CD4-positive, alpha-beta T cell treated with Interleukin-17A for 4 hours (primary cell): ENCODE data around the gene TRAFD1.

Experiments used
- DNase-seq: peaks from one replicate; pipeline ENCODE4 v3.0.0-alpha.2; 2020; ENCODE audit warnings: mixed read lengths

Gene TRAFD1

DNA sequence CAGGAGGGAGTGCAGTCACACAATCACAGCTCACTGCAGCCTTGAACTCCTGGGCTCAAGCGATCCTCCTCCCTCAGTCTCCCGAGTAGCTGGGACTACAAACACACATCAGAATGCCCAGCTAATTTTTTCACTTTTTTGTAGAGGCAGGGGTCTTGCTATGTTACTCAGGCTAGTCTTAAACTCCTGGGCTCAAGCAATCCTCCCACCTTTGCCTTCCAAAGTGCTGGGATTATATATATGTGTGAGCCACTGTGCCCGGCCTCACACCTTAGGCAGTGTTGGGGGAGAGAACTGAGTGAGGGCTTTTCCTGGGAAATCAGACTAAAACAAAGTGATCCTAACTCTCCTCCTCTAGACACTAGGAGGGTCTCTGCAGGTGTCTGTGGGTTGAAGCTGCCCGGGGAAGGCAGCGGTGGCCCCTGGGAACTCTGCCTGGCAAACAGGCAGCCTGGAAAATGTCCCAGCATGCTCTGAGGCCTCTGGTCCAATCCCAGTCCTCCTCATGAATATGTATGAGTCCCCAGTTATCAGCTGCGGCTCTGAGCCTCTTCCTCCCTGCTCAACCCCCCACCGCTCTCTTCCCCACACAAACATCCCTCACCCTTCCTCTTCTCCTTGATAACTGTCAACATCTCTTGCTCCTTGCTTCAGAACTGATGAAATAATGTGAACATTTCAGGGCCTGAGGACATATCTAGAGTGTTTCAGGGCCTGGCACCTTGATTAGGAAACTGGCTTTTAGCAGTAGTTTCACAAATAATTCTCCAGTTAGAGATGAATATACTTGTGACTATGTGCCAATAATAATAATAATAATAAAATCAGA is 8.9 kb upstream of the TRAFD1 start:
- DNase-seq = peak; percentile 32

- no peak for DNase-seq
These were observed 7.7 kb upstream of the TRAFD1 start for GRCh38 chr12:112117685-112118084.

- DNase-seq = no peak
These were observed 3.4 kb upstream of the TRAFD1 start for GRCh38 chr12:112121780-112122565.

DNA sequence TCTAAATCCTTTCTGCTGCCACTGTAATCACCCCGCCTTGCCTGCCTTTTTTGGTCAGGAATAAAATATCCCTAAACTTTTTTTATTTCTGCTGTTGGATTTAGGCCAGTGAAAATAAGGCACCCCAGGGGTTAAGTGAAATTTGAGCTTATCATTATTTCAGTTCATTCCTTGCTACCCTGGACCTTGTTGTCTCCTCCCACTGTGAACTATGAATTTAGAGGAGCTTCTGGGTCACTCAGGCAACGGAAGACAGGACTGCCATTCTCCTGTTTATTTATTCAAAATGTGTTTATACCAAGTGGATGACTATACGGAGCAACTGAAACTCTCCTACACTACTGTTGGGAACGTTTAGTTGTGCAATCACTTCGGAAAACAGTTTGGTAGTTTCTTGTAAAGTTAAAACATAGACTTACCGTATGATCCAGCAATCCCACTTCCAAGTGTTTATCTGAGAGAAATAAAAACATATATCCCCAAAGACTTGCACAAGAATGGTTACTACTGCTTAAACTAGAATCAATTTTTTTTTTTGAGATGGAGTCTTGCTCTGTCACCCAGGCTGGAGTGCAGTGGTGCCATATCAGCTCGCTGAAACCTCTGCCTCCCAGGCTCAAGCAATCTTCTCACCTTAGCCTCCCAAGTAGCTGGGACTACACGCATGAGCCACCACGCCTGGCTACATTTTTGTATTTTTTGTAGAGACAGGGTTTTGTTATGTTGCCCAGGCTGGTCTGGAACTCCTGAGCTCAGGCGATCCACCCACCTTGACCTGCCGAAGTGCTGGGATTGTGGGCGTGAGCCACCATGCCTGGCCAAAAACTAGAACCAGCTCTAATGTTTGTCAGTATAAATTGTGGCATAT is 2.3 kb upstream of the TRAFD1 start:
- DNase-seq = no peak

- DNase-seq = no peak
These were observed 476 bp upstream of the TRAFD1 start for GRCh38 chr12:112124918-112125249.

DNA sequence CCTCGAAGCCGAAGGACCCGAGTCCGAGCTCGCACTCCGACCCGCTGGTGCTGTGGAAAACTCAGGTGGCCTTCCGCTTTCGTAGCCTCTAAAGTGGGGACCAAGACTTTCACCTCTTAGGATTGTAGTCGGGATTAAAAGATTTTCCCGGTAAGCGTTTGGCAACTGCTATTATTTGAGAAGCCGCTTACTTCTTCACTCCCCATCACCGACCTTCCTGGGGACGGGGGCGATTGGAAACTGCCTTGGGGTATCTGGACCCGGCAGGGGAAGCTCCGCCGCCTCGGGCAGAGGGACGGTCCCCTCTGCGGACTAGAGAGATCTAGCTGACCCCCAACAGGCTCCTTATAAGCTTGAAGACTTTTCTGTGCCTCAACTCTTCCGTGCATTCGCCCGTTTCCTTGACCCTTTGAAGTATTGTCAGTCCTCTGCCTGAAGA is 659 bp downstream of the TRAFD1 start:
- peak; percentile 11 for DNase-seq

- DNase-seq = no peak
These were observed 1.6 kb downstream of the TRAFD1 start for GRCh38 chr12:112126911-112127310.

DNA sequence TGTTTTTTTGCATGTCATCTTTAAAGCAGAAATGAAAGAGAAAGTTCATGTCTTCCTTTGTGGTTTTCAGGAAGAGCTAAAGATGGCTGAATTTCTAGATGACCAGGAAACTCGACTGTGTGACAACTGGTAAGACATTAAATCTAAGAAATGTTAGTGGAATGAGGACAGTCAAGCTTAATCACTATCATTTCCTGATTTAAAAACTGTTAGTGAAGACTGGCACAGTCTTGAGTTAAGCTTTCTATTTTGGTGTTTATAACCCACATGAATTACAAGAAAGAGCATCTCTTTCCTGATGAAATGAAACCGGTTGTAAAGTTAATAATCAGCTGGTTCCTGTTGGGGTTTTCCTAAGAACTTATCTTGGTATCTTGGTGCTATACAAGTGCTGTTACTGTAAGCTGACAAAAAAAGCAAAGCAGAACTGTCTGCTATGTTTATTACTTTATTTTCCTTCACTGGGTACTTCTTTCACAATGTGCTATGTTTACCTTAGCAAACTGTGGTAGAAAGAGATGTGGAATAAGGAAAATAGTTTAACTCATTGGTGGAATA is 5.2 kb downstream of the TRAFD1 start:
- DNase-seq = no peak

DNA sequence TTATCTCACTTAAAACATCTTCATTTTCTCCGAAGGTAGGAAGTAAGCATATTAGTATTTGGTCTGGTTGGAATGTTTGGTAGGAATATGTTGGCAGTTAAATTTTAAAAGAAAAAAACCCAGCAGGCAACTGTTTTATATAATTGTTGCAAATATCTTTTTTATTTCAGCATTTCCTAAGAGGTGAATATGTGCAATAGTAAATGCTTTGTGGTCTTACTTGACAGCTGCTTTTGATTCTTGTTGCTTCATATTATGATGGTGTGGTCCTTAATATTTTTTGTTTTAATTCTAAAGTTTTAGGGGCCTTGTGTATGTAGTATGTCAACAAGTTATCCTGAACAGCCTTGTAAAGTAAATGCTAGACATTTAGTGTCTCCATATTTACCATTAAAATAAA is 6.3 kb downstream of the TRAFD1 start:
- no peak for DNase-seq

DNA sequence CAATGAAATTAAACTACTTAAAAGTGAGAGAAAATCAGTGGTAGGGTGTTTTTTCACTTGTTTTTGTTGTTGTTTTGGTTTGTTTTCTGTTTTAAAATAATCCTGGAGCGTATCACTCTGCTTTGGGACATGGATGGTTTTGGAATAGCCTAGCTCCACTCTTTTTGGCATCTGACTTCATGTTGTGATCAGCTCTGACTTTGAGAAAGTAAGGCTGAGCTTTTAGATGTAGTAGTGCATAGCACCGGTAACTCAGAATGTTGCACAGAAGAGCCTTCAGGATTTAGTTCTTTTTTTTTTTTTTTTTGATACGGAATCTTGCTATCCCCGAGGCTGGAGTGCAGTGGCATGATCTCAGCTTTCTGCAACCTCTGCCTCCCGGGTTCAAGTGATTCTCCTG is 8.1 kb downstream of the TRAFD1 start:
- no peak for DNase-seq

- no peak for DNase-seq
These were observed 9.4 kb downstream of the TRAFD1 start for GRCh38 chr12:112134731-112135130.

DNA sequence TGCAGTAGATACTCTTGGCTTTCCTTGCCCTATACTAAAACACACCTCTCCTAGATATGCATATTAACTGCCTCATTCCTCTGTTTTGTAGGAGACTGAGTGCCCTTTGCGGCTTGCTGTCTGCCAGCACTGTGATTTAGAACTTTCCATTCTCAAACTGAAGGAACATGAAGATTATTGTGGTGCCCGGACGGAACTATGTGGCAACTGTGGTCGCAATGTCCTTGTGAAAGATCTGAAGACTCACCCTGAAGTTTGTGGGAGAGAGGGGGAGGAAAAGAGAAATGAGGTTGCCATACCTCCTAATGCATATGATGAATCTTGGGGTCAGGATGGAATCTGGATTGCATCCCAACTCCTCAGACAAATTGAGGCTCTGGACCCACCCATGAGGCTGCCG is 15.4 kb downstream of the TRAFD1 start:
- no peak for DNase-seq

GRCh38 chr12:112146123-112146522 is 20.8 kb downstream of the TRAFD1 start:
- DNase-seq = no peak

DNA sequence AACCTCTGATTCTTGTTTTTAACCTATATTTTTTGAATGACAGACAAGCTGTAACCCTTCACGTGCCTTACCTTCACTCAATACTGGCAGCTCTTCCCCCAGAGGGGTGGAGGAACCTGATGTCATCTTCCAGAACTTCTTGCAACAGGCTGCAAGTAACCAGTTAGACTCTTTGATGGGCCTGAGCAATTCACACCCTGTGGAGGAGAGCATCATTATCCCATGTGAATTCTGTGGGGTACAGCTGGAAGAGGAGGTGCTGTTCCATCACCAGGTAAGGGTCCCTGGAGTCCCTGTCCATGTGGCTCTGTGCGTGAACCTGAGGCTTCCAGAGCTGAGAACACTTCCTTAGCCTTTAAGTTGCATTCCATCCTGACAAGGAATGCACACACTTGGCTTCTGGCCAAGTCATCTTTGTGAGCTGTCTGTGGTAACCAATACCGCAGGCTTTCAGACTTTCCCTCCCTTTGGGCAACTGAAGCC is 22.7 kb downstream of the TRAFD1 start:
- no peak for DNase-seq

- DNase-seq = no peak
These were observed 24.2 kb downstream of the TRAFD1 start for GRCh38 chr12:112149596-112149995.

GRCh38 chr12:112151766-112152541 is 26.6 kb downstream of the TRAFD1 start:
- no peak for DNase-seq

GRCh38 chr12:112153181-112153892 is 28.0 kb downstream of the TRAFD1 start:
- DNase-seq = no peak

DNA sequence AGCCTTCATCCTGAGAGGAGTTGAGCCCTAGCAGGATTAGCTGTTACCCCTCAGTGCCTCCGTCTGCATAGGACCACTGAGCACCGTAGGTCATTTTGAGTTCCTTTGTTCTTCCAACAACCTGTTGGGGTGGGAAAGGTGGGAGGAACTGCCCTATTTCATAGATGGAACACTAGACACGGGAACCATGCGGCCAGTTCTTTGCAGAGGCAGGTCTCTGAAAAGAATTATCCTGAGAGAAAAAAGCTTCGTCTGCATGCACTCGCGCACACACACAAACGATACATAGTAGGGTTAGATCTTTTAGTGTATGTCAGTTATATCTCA is 28.5 kb downstream of the TRAFD1 start:
- no peak for DNase-seq

DNA sequence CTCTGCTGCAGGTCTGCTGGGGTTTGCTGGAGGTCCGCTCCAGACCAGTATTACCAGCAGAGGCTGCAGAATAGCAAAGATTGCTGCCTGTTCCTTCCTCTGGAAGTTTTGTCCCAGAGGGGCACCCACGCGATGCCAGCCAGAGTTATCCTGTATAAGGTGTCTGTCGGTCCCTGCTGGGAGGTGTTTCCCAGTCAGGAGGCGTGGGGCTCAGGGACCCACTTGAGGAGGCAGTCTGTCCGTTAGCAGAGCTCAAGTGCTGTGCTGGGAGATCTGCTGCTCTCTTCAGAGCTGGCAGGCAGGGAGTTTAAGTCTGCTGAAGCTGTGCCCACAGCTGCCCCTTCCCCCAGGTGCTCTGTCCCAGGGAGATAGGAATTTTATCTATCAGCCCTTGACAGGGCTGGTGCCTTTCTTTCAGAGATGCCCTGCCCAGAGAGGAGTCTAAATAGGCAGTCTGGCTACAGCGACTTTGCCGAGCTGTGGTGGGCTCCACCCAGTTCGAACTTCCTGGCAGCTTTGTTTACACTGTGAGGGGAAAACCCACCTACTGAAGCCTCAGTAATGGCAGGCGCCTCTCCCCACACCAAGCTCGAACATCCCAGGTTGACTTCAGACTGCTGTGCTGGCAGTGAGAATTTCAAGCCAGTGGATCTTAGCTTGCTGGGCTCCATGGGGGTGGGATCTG is 33.2 kb downstream of the TRAFD1 start:
- DNase-seq = peak; percentile 24

GRCh38 chr12:112159146-112159541 is 33.8 kb downstream of the TRAFD1 start:
- no peak for DNase-seq

GRCh38 chr12:112160611-112161010 is 35.3 kb downstream of the TRAFD1 start:
- DNase-seq = no peak
